NCI-H128 (cell line): Measurements from ENCODE around the gene CHRNA3.
"Not testable (repeated sequence)": the region's sequence is repeated elsewhere in the genome, so short reads cannot be mapped to it uniquely, and the experiment has no call there.

Source experiments
- DNase-seq: peaks from one replicate; lab custom pipeline; 2025; ENCODE audit not compliant: unreplicated experiment; lab: John Stamatoyannopoulos, UW

The CHRNA3 gene

DNA sequence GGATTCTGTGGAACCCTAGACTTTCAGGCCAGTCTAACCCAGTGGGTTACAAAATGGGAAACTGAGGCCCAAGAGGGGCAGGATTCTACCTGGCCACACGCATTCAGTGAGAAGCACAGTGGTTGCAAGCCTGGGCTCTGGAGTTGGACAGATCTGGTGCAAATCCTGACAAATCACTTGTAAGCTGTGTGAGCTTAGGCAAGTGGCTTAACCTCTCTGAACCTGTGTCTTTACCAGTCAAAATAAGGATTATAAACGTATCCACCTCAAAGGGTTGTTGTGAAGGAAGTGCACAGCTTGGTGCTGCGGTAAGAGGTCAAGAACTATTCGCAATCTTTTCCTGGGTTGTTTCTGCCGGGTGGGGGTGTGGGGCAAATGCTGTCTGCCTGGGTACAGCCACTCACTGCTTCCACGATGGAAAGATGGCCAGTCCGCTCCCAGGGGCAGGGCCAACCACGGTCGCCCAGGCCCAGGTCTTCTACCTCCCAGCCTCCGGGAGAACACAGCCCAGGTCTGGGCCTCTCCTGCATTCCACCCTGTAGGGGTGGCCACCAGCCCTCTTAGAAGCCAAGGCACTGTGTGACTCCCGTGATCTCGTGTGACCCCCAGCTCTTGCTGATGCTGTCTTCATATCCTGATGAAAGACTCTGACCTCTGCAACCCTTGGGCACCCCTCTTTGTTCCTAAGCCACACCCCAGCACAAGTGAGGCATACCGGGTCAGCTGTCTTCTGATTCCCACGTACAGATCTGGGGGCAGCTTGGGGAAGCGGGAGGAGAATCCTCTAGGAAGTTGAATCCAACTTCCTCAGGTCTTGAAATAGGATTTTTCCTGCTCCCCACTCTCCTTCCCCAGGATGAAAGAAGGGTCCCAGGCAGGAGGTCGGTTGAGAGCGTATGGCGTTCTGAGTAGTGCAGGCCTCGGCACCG, 1.5 kb downstream of the CHRNA3 start:
- DNase-seq, result no peak

DNA sequence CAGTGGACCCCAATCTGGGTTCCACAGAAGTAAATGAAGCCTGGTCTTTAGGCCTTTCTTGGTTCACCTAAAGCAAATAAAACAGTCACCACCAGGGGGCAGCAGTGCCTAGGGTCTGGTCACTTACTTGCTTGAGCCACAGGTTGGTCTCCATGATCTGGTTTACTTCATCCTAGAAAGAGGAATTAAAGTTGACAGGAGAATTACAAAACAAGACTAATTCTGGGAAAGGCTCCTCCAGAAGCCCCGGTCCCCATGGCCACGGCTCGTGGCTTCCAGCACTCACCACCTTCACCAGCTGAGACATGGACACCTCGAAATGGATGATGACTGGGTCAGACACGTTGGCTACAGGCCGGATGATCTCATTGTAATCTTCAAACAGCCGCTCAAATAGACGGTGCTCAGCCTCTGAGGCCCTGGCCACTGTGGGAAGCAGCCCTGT, 2.3 kb downstream of the CHRNA3 start:
- DNase-seq, result no peak

DNA sequence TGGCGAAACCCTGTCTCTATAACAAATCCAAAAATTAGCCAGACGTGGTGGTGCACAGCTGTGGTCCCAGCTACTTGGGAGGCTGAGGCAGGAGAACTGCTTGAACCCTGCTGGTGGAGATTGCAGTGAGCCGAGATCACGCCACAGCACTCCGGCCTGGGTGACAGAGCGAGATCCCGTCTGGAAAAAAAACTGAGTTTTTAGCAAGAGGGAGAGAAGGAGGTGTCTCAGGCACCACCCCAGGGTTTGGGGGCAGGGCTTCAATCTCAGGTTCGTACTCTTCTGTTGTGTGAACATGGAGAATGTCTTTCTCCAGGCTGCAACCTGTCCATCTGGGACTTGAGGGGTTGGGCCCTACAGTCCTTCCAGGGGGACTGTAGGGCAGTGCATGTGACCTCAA, 2.7 kb downstream of the CHRNA3 start:
- no peak for DNase-seq

DNA sequence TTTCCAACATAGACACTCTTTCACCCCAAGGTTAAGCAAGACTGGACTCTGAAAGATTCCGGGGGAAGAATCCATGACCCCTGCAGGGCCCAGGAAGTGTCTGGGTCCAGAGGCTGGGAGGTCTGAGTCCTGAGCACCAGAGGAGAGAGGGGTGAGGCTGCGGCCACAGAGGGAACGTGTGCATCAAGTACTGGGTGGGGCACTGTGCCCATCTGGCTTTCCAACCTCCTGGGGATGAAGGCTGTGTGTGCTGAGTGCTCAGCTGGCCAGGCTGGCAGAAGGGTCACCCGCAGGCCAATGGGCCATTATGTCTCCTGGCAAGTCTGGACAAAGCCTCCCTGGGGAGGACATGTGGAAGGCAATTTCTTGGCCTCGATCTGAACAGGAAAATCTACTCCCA, 3.3 kb downstream of the CHRNA3 start:
- DNase-seq, result no peak

DNA sequence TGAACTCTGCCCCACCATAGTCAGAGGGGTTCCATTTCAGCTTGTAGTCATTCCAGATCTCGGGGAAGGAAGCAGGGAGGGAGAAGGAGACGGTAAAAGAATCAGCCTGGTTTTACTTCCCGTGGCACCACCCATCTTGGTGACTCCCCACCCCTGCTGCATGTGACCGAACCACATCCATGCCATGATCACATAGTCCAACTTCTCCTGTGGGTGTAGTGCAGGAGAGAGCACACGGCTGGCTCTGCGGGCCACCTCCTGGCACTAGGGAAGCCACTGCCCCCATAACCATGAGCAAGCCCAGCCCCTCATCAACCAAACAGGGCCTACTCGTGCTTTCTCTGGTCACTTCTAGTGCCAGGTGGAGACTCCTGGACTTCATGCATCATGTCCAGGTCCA, 3.7 kb downstream of the CHRNA3 start:
- no peak for DNase-seq

DNA sequence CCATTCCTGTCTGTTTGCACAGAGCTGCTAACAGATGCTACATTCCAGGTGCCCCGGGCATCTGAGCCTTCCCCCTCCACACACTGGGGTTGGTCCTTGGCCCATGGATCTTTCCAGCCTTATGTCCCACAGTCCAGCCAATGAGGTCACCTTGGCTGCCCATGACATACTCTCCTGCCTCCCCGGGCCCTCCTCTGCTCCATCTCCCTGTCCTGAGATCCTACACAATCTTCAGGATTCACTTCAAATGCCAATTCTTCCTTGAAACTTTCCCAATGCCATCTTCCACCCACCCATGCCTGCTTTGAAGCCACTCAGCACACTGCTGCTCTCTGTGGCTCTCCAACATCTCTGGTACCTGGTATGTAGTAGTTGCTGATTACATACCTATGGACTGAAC, 4.3 kb downstream of the CHRNA3 start:
- DNase-seq, result no peak

DNA sequence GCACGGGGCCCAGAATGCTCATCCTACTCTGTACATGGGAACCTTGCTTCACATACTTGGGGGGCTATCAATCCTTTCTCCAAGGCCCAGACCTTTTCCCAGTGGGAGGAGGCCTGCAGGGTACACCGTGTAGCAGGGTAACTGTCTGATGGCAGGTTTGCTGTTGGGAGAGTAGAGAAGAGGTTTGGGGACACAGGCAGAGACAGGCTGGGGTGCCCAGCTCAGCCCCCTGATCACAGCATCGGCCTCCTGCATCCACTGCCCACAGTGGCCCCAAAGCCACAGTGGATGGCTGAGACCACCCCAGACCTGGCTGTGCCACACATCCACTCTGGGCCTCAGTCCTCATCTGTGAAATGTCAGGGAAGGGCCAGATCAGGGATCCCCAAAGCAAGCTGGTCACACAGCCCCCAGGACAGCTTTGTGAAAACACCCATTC, 5.6 kb downstream of the CHRNA3 start:
- DNase-seq, result no peak

DNA sequence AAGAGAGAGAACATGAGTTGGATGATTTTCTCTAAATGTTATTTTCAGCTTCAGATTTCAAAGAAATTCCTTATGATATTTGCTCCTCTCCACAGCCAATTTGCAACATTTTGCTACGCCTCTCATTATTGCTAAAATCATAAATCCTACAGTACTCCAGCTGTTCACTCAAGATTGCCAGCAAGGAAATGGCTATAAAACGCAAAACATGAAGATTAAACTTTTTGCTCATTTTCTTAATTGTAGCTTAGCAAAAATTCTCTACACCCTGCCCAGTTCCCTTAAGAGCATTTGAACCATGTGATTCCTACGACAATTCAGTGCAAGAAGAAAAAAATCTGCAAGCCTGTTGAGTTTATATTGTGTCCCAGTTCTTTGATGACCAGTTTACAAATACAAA, 6.8 kb downstream of the CHRNA3 start:
- DNase-seq, result no peak

DNA sequence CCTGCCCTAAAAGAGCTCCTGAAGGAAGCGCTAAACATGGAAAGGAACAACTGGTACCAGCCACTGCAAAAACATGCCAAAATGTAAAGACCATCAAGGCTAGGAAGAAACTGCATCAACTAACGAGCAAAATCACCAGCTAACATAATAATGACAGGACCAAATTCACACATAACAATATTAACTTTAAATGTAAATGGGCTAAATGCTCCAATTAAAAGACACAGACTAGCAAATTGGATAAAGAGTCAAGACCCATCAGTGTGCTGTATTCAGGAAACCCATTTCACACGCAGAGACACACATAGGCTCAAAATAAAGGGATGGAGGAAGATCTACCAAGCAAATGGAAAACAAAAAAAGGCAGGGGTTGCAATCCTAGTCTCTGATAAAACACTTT, 11.2 kb downstream of the CHRNA3 start:
- not testable (repeated sequence) for DNase-seq

DNA sequence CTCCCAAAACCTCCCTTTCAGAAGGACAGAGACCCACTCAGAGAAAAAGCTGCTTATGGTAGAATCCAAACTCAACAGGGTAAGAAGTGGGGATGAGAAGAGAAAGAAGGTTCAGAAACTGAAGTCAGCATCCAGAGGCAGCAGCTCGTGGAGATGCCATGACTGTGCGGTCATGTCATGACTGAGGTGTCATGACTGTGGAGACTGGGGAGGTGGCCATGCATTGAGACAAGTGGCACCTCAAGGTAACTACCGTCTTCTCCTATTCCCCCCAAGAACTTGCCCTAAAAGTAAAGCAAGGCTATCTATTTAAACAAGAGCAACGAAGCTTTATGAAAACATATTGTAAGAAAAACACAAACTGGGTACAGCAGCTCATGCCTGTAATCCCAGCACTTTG, 15.1 kb downstream of the CHRNA3 start:
- DNase-seq, result no peak

DNA sequence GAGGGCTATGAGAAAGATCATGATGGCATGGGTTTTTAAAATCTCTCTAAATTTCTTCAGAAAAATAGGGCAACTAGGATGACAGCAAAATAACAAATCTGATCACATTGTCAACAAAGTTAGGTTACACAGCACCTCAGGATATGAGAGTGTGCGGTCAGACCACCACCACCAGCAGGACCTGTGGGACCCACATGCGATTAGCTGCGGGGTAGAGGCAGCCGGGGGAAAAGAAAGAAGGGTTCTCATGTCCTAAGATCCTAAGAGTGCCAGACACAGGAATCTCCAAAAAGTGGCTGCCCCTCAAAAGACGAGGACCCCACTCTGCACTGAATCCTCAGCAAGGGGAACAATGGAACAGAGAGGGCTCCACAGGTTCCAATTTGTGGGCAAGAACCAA, 15.6 kb downstream of the CHRNA3 start:
- no peak for DNase-seq

DNA sequence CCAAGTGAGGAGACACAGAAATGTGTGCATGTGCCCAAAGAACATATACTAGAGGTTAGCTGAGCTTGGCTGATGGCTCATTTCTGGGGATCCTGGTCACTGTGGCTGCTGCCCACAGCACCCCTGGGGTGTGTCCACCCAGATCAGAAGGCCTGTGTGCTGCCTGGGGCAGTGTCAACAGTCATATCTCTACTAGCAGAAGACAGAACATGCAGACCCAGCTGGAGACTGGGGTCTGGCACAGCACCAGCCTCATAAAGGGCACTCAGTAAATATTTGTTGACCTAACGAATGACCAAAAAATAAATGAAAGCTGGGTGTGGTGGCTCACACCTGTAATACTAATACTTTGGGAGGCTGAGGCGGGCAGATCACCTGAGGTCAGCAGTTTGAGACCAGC, 16.4 kb downstream of the CHRNA3 start:
- no peak for DNase-seq

DNA sequence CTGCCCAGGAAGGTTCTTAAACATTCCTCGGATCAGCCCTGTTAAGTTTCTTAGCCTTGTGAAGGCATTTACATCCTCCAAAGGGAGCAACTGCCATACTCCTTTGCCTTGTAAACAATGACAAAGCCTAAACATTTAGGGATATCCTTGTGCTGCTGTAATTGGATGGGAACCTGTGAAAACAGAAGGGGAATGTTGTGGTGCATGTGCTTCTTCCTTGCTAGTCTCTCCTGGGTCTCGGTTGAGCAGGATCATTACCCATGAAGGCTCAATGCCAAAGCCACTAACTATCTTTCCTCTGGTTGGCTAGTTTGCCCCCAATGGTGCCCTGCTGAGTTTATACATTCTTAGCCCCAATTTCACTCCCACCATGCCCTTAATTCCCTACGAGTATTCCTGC, 17.3 kb downstream of the CHRNA3 start:
- DNase-seq, result no peak

DNA sequence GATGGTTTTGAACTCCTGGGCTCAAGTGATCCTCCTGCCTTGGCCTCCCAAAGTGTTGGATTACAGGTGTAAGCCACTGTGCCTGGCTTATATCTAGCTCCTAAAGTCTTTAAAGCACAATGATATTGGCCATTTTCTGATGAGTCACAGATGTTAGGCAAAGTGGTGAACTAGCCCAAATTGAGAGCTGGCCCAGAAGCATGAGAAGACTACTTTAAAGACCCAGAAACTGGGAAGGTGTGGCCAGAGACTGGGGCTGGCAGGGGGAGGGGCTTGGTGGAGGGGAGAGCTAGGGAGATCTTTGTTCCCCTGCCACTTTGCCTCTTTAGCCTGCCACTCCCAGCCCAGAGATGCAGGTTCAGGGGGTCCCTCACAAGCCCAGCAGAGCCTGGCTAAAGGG, 21.6 kb downstream of the CHRNA3 start:
- DNase-seq, result no peak

DNA sequence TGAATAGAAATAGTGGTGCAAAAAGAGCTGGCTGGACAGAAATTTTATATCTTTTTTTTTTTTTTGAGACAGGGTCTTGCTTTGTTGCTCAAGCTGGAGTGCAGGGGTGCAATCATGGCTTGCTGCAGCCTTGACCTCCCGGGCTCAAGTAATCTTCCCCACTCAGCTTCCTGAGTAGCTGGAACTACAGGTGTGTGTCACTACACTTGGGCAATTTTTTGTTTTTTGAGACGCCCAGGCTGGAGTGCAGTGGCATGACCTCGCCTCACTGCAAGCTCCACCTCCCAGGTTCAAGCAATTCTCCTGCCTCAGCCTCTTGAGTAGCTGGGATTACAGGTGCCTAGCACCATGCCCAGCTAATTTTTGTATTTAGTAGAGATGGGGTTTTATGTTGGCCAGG, 22.4 kb downstream of the CHRNA3 start:
- no peak for DNase-seq

DNA sequence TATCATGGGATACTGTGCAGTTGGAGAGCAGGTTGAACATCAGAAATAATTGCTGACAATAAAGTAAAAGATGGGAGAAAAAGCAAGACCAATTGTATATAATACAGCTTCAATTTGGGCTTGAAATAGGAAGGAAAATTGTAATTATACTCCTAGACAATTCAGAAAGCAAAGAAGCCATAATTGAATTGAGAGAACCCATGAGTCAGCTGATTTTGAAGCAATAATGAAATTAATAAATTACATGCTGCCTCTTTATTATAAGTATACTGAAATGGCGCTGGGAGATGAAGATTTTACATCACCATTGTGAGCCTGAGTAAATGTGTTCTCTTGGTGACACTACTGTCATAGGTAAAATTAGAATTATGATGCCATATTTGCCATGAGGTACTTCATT, 23.2 kb downstream of the CHRNA3 start:
- no peak for DNase-seq

DNA sequence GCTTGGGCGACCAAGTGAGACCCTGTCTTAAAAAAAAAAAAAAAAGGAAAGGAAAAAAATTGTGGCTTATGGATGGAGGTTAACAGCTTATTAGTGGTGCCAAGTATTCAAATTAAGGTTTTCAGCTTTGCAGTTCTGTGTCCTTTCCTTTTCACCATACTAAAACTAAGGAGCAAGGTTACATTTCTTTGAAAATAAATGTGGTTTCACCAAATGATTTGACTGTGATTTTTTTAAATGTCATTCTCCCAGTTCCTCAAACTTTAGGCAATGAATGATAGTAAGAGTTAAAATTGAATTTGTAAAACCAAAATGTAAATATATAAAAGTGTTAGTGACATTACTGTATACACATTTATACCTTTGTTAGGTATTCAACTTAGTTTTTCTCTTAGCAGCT, 45.9 kb downstream of the CHRNA3 start:
- DNase-seq, result no peak

DNA sequence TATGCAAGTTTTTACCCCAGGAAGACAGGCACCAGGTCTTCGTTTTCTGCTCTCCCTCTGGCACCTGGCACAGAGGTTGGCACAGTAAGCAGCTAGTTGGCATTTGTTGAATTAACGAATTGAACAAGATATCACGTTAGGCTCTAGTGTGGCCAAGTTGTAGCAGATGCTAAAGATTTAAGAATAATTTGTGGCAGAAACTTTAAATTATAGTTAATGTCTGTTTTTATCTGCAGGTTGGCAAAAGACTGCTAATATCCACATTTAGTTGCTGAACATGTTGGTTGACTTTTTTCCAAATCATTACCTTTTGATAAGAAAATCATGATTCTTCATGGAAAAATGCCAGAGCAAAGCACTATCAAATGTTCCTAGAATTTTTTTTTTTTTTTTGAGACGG, 47.4 kb downstream of the CHRNA3 start:
- DNase-seq, result no peak

DNA sequence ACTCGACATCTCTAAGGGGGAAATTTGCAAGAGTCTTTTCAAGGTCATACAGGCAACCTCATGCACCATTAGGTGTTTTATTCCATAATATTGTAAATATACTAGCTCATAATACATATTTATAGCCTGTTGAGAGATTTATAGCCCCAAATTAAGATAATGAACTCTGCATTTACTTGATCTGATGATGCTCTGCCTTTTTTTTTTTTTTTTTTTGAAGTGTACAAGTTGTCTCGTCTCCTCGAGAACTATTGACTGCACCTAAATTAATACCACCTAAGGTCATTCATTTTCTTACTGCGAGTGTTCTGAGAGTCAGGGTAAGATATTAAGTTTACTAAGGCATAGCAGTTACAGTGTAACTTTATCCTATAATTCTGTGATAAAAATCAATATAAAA, 49.4 kb downstream of the CHRNA3 start:
- no peak for DNase-seq

DNA sequence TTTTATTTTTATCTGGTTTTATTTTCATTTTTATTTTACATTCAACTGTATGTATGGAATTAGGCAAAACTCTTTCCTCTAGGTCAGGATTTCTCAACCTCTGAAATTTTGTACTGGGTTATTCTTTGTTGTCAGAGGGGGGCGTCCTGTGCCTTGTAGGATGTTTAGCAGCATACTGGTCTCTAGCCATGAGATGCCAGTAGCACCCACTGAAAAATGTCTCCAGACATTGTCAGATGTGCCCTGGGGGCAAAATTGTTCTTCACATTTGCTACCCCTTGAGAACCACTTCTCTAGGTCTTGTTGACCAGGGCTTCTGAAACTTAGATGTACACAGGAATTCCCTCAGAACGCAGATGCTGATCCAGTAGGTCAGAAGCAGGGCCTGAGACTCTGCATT, 50.1 kb downstream of the CHRNA3 start:
- no peak for DNase-seq

DNA sequence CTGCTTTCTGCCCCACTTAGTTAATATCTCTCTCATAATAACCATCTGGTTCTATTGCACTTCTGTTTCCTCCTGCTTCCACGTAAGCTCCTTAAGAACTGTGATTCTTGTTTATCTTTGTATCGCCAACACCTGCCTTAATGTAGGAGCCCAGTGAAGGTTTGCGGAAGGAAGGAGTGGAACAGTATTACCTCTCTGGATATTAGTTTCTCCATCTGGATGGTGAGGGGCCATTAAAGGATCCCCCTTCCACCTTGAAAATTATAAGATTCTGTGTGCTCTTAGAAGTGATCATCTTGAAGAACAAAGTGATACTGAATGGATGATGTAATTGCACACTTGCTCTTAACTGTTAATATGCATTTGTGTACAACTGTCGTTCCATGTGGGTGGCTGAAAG, 53.3 kb downstream of the CHRNA3 start:
- DNase-seq, result no peak

DNA sequence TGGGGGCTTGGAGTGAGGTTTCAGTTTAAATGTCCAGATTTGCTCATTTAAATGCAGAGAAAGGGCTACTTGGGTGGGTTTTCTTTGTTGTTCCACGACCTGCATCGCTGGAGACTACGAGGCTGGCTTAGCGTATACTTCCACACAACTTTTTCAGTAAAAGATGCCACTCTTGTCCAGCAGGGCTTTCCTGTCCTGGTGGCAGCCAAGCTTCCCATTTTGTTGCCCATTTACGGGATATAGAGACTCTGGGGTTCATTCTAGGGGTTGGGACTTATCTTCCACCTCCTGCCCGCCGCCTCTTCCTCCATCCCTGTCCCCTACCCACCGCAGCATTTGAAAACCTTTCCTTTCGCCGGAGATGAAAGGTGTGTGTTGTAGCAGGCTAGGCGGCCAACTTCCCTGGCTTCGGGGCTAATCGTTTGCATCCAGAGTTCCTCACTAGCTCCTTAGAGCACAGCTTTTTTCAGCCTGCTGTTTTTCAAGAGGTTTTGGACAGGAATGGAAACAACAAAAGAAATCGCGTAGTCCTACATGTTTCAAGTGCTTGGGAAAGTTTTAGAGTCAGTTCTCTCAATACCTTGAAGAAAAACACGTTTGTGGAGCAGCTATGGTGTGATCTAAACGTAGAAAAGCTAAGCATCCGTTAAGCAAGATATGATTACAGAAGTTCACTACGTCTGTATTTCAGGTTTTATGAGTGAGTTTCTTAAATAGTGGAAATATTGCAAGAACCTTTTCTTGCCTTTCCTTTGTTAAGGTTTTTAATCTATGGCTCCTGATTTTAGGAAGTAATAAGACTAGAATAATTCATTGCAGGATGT, 54.6 kb downstream of the CHRNA3 start:
- no peak for DNase-seq
